Spleen (tissue), 7 donors: ENCODE results near the gene PLD2.

Source experiments
- CTCF ChIP-seq, 11 experiments: fragments of 200-600 bp in 7 of 11; fragments of 450-650 bp in 4 of 11; sonication (generic) in 4 of 11; IDR thresholded peaks in 8 of 11; conservative IDR thresholded peaks in 3 of 11; 1 replicate in 7 of 11; 2 replicates in 4 of 11; pipeline versions ENCODE4 v1.4.0 to v1.8.0; 2016 to 2021; ENCODE audit warnings: antibody characterized with exemption in 11 of 11, inconsistent platforms in 4 of 11, mild to moderate bottlenecking in 1 of 11
- POLR2A ChIP-seq, 3 donors: fragments of 450-650 bp; IDR thresholded peaks; one replicate each; pipeline ENCODE4 v1.5.1; 2017; ENCODE audit warnings: antibody characterized with exemption in 3 of 3, mild to moderate bottlenecking in 1 of 3
- donor health status: DM: no; HTN: no; CAD: no; lungs with moderate emphysema.
- donor health status: DM: no; HTN: no; CAD: no.
- donor health status: DM: no; HTN: no; CAD: no.

DNA sequence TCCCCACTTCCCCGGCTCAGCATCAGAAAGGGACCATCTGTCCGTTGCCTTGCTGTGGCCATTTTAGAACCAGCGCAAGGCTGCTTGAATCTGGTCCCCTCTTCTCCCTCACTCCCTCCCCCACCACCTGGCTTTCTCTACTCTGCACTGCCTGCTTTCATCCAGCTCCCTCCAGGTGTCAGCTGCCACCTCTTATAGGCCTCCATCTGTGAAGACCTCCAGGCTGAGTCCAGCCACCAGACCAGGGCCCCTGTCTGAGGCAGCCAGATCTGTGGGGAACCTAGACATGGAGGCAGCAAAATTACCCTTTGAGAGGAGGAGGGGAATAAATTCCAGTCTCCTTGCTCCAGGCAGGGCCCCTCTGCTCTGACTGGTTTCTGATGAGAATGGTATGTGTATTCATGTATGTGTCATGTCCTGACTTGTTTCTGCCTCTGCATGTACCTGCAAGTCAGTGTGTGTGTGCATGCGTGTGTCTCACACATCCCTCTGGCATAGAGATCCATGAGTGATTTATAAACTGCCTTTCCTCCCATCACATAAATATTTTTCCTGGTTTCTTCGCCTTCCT is 47.2 kb downstream of the PLD2 start:
- TF ChIP-seq POLR2A (IDR thresholded peaks at IDR 0.05) (no peak), CTCF (IDR thresholded peaks at IDR 0.05 in 8 of 11, conservative IDR thresholded peaks at IDR 0.05 in 3 of 11) (no peak)
